Measurements from ENCODE around the gene SMIM41.
A peak's percentile ranks its signal among the peaks of the same experiment; 100 is the strongest.

- TF ChIP-seq, protein P1, sequence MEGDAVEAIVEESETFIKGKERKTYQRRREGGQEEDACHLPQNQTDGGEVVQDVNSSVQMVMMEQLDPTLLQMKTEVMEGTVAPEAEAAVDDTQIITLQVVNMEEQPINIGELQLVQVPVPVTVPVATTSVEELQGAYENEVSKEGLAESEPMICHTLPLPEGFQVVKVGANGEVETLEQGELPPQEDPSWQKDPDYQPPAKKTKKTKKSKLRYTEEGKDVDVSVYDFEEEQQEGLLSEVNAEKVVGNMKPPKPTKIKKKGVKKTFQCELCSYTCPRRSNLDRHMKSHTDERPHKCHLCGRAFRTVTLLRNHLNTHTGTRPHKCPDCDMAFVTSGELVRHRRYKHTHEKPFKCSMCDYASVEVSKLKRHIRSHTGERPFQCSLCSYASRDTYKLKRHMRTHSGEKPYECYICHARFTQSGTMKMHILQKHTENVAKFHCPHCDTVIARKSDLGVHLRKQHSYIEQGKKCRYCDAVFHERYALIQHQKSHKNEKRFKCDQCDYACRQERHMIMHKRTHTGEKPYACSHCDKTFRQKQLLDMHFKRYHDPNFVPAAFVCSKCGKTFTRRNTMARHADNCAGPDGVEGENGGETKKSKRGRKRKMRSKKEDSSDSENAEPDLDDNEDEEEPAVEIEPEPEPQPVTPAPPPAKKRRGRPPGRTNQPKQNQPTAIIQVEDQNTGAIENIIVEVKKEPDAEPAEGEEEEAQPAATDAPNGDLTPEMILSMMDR (IDR thresholded peaks at IDR 0.05 in 2 of 3, conservative IDR thresholded peaks at IDR 0.05 in 1 of 3; ENCODE audit: control insufficient read depth in 2 of 3, extremely low read depth in 1 of 3, insufficient read depth in 1 of 3, low read depth in 3 of 3, low read length in 3 of 3): peak; percentile 7 to 28 (median 19); a peak in 2 of 6 replicates
- TF ChIP-seq ZZZ3 (IDR thresholded peaks at IDR 0.05; ENCODE audit: control insufficient read depth, insufficient read length, low read depth): no peak
- TF ChIP-seq REST (IDR thresholded peaks at IDR 0.05; ENCODE audit: low read depth, low read length): peak; percentile 79
- TF ChIP-seq IKZF2 (IDR thresholded peaks at IDR 0.05): peak in 1 of 2 experiments; percentile 42; a peak in 1 of 4 replicates
- no peak for TF ChIP-seq ESRRA (IDR thresholded peaks at IDR 0.05; ENCODE audit: low read length)
- TF ChIP-seq TAF1 (IDR thresholded peaks at IDR 0.05; ENCODE audit: borderline replicate concordance, low read depth, low read length): no peak
- TF ChIP-seq, protein P2, sequence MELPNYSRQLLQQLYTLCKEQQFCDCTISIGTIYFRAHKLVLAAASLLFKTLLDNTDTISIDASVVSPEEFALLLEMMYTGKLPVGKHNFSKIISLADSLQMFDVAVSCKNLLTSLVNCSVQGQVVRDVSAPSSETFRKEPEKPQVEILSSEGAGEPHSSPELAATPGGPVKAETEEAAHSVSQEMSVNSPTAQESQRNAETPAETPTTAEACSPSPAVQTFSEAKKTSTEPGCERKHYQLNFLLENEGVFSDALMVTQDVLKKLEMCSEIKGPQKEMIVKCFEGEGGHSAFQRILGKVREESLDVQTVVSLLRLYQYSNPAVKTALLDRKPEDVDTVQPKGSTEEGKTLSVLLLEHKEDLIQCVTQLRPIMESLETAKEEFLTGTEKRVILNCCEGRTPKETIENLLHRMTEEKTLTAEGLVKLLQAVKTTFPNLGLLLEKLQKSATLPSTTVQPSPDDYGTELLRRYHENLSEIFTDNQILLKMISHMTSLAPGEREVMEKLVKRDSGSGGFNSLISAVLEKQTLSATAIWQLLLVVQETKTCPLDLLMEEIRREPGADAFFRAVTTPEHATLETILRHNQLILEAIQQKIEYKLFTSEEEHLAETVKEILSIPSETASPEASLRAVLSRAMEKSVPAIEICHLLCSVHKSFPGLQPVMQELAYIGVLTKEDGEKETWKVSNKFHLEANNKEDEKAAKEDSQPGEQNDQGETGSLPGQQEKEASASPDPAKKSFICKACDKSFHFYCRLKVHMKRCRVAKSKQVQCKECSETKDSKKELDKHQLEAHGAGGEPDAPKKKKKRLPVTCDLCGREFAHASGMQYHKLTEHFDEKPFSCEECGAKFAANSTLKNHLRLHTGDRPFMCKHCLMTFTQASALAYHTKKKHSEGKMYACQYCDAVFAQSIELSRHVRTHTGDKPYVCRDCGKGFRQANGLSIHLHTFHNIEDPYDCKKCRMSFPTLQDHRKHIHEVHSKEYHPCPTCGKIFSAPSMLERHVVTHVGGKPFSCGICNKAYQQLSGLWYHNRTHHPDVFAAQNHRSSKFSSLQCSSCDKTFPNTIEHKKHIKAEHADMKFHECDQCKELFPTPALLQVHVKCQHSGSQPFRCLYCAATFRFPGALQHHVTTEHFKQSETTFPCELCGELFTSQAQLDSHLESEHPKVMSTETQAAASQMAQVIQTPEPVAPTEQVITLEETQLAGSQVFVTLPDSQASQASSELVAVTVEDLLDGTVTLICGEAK (IDR thresholded peaks at IDR 0.05; ENCODE audit: borderline replicate concordance): no peak
- peak; percentile 70; the same call in 1 of the 2 replicates for TF ChIP-seq HDGF (IDR thresholded peaks at IDR 0.05)
- TF ChIP-seq ZNF274 (IDR thresholded peaks at IDR 0.05; ENCODE audit: insufficient read depth, insufficient read length): no peak
- no peak for TF ChIP-seq POLR2A (IDR thresholded peaks at IDR 0.05; ENCODE audit: low read depth, low read length)
Measured at GRCh38 chr12:52041695-52042123, 37.8 kb upstream of the SMIM41 start.
